HG03139 (cell line): ENCODE data around the gene PIGW.
"Not testable (repeated sequence)": the region's sequence is repeated elsewhere in the genome, so short reads cannot be mapped to it uniquely, and the experiment has no call there.

Experiments
- ATAC-seq: cut with Tn5 transposase; IDR thresholded peaks from one replicate; pipeline ENCODE4 v1.9.1; 2021; ENCODE audit not compliant: unreplicated experiment

Gene PIGW

GRCh38 chr17:36508439-36508838, 26.3 kb upstream of the PIGW start:
- ATAC-seq, result not testable (repeated sequence)

GRCh38 chr17:36509272-36509985, 25.4 kb upstream of the PIGW start:
- ATAC-seq, result no peak

- ATAC-seq, result no peak
These were observed 24.2 kb upstream of the PIGW start for GRCh38 chr17:36510636-36511035.

GRCh38 chr17:36511216-36511615, 23.6 kb upstream of the PIGW start:
- no peak for ATAC-seq

- no peak for ATAC-seq
These were observed 22.1 kb upstream of the PIGW start for GRCh38 chr17:36512641-36513040.

- ATAC-seq, result no peak
These were observed 19.9 kb upstream of the PIGW start for GRCh38 chr17:36514856-36515255.

GRCh38 chr17:36515837-36516236, 18.9 kb upstream of the PIGW start:
- no peak for ATAC-seq

GRCh38 chr17:36523113-36523512, 11.7 kb upstream of the PIGW start:
- ATAC-seq, result no peak

GRCh38 chr17:36524428-36524876, 10.3 kb upstream of the PIGW start:
- no peak for ATAC-seq

- no peak for ATAC-seq
These were observed 9.7 kb upstream of the PIGW start for GRCh38 chr17:36525113-36525512.

- no peak for ATAC-seq
These were observed 8.9 kb upstream of the PIGW start for GRCh38 chr17:36525888-36526287.

GRCh38 chr17:36527621-36528250, 7.1 kb upstream of the PIGW start:
- ATAC-seq, result no peak

GRCh38 chr17:36529121-36529520, 5.7 kb upstream of the PIGW start:
- ATAC-seq, result no peak

- ATAC-seq, result no peak
These were observed 2.3 kb upstream of the PIGW start for GRCh38 chr17:36532435-36532975.

- peak; percentile 10 for ATAC-seq
These were observed 600 bp upstream of the PIGW start for GRCh38 chr17:36533935-36534839.

GRCh38 chr17:36535669-36536081, 888 bp downstream of the PIGW start:
- ATAC-seq, result no peak

- ATAC-seq, result no peak
These were observed 5.9 kb downstream of the PIGW start for GRCh38 chr17:36540696-36541095.

GRCh38 chr17:36542755-36543154, 8.0 kb downstream of the PIGW start:
- no peak for ATAC-seq

GRCh38 chr17:36544044-36544306, 9.2 kb downstream of the PIGW start:
- ATAC-seq, result peak; percentile 2

GRCh38 chr17:36544307-36545076, 9.7 kb downstream of the PIGW start, which contains the start of gene GGNBP2:
GGNBP2 (plus strand) TSS chr17:36544919; CDS start chr17:36545725, 806 bp downstream.
- ATAC-seq, result peak; percentile 49

- peak; percentile 26 for ATAC-seq
These were observed 10.3 kb downstream of the PIGW start for GRCh38 chr17:36545077-36545464.
